GM18507 (cell line): Measurements from ENCODE around the gene MAGEA3.
A peak's percentile ranks its signal among the peaks of the same experiment; 100 is the strongest.
"Not testable (repeated sequence)": the region's sequence is repeated elsewhere in the genome, so short reads cannot be mapped to it uniquely, and the experiment has no call there.

Experiments used
- DNase-seq: peaks from one replicate; pipeline ENCODE4 v3.0.0; 2011; ENCODE audit warnings: low read depth; ENCODE audit not compliant: insufficient read length; ENCODE audit errors: extremely low spot score
- FAIRE-seq: peaks from 2 replicates; lab custom pipeline; 2011; peaks lifted over from hg19 to GRCh38; lab: Jason Lieb, UNC

The MAGEA3 gene

GRCh38 chrX:152697952-152698931 lies at the start of gene MAGEA3:
Gene MAGEA3, plus strand, starts transcription at chrX:152698794. Its CDS starts 2,039 bp downstream, at chrX:152700833.
- DNase-seq, FAIRE-seq: not testable (repeated sequence)

GRCh38 chrX:152652060-152652459 lies 46.5 kb upstream of the MAGEA3 start:
- DNase-seq (no peak), FAIRE-seq (no peak)

- FAIRE-seq (no peak), DNase-seq (no peak)
These were observed 46.1 kb upstream of the MAGEA3 start for GRCh38 chrX:152652467-152652866.

GRCh38 chrX:152656087-152656486 lies 42.5 kb upstream of the MAGEA3 start:
- no peak for FAIRE-seq
- DNase-seq: no peak

GRCh38 chrX:152656890-152657289 lies 41.7 kb upstream of the MAGEA3 start:
- FAIRE-seq (no peak), DNase-seq (no peak)

GRCh38 chrX:152658302-152658701 lies 40.3 kb upstream of the MAGEA3 start:
- DNase-seq: no peak
- FAIRE-seq: no peak

GRCh38 chrX:152663086-152663485 lies 35.5 kb upstream of the MAGEA3 start:
- DNase-seq (no peak), FAIRE-seq (no peak)

- DNase-seq (no peak), FAIRE-seq (no peak)
These were observed 24.5 kb upstream of the MAGEA3 start for GRCh38 chrX:152674135-152674534.

- not testable (repeated sequence) for FAIRE-seq, DNase-seq
These were observed 23.9 kb upstream of the MAGEA3 start for GRCh38 chrX:152674652-152675051.

GRCh38 chrX:152681012-152681411 lies 17.6 kb upstream of the MAGEA3 start:
- not testable (repeated sequence) for DNase-seq
- peak; percentile 90 for FAIRE-seq

GRCh38 chrX:152700390-152700789 lies 1.8 kb downstream of the MAGEA3 start:
- not testable (repeated sequence) for FAIRE-seq, DNase-seq

- FAIRE-seq, DNase-seq: not testable (repeated sequence)
These were observed 7.9 kb downstream of the MAGEA3 start for GRCh38 chrX:152706500-152706899.

GRCh38 chrX:152709173-152709572 lies 10.6 kb downstream of the MAGEA3 start, which contains the start of gene CSAG2:
Gene CSAG2, minus strand, starts transcription at chrX:152709273. Its CDS starts 161 bp downstream, at chrX:152709112.
- not testable (repeated sequence) for FAIRE-seq, DNase-seq

- not testable (repeated sequence) for DNase-seq
- FAIRE-seq: peak; percentile 90
These were observed 14.6 kb downstream of the MAGEA3 start for GRCh38 chrX:152713195-152713594.

GRCh38 chrX:152713815-152714787 lies 15.5 kb downstream of the MAGEA3 start, which contains the start of gene MAGEA2B:
Gene MAGEA2B, plus strand, starts transcription at chrX:152714628. Its CDS starts 2,479 bp downstream, at chrX:152717107.
- not testable (repeated sequence) for FAIRE-seq

GRCh38 chrX:152725409-152725808 lies 26.8 kb downstream of the MAGEA3 start:
- FAIRE-seq (no peak), DNase-seq (no peak)

More at GRCh38 chrX:152713815-152714787, 15.5 kb downstream of the MAGEA3 start, which contains the start of gene MAGEA2B:
- not testable (repeated sequence) for DNase-seq

- no peak for FAIRE-seq
- no peak for DNase-seq
These were observed 34.8 kb downstream of the MAGEA3 start, which contains the start of the genes CSAG1 and MAGEA12 for GRCh38 chrX:152733261-152733975. Gene CSAG1, minus strand, starts transcription at chrX:152733721. Its CDS starts 1,261 bp downstream, at chrX:152732460. Gene MAGEA12, plus strand, starts transcription at chrX:152733757. Its CDS starts 2,405 bp downstream, at chrX:152736162.

- not testable (repeated sequence) for DNase-seq
These were observed 35.7 kb downstream of the MAGEA3 start for GRCh38 chrX:152734143-152734858.

More at GRCh38 chrX:152734143-152734858, 35.7 kb downstream of the MAGEA3 start:
- FAIRE-seq: not testable (repeated sequence)
